SK-N-SH treated with all-trans-retinoic acid at 6 μM for 48 hours (cell line): ENCODE measurements around the gene SDR9C7.

Experiments
- ARNTL ChIP-seq: fragments of 450-650 bp; formaldehyde crosslinking; IDR thresholded peaks from 2 replicates; pipeline ENCODE4 v1.5.0; 2020; ENCODE audit warnings: low read depth, mild to moderate bottlenecking, moderate library complexity, borderline replicate concordance
- BACH2 ChIP-seq: fragments of 250-450 bp; sonication (Bioruptor Pico); IDR thresholded peaks from 2 replicates; pipeline ENCODE4 v1.9.0; 2021; ENCODE audit warnings: mild to moderate bottlenecking, borderline replicate concordance
- CREB5 ChIP-seq: fragments of 250-450 bp; sonication (Bioruptor Pico); IDR thresholded peaks from 2 replicates; pipeline ENCODE4 v1.5.1; 2020; ENCODE audit warnings: low read depth, mild to moderate bottlenecking, moderate library complexity
- CSRNP3 ChIP-seq: fragments of 250-450 bp; sonication (Bioruptor Pico); IDR thresholded peaks from 2 replicates; pipeline ENCODE4 v1.5.1; 2021; ENCODE audit warnings: mild to moderate bottlenecking, moderate library complexity
- ISL1 ChIP-seq: fragments of 250-450 bp; sonication (Bioruptor Pico); IDR thresholded peaks from 2 replicates; pipeline ENCODE4 v2.1.2; 2022; ENCODE audit warnings: mild to moderate bottlenecking, moderate library complexity
- PATZ1 ChIP-seq: fragments of 250-450 bp; sonication (Bioruptor Pico); IDR thresholded peaks from 2 replicates; pipeline ENCODE4 v1.8.0; 2020; ENCODE audit warnings: mild to moderate bottlenecking, moderate library complexity, borderline replicate concordance
- RARB ChIP-seq: fragments of 250-450 bp; sonication (Bioruptor Pico); IDR thresholded peaks from 2 replicates; pipeline ENCODE4 v1.8.0; 2021; ENCODE audit warnings: mild to moderate bottlenecking, moderate library complexity
- TCF4 ChIP-seq: fragments of 250-450 bp; sonication (Bioruptor Pico); IDR thresholded peaks from 2 replicates; pipeline ENCODE4 v1.8.0; 2021; ENCODE audit warnings: mild to moderate bottlenecking, moderate library complexity, borderline replicate concordance
- ZFP3 ChIP-seq: fragments of 250-450 bp; sonication (Bioruptor Pico); IDR thresholded peaks from 2 replicates; pipeline ENCODE4 v1.5.0; 2020; ENCODE audit warnings: mild to moderate bottlenecking, moderate library complexity
- ZFP30 ChIP-seq: fragments of 450-650 bp; formaldehyde crosslinking; IDR thresholded peaks from 2 replicates; pipeline ENCODE4 v1.5.0; 2022; ENCODE audit warnings: mild to moderate bottlenecking, moderate library complexity

GRCh38 chr12:56955631-56956256 is 21.5 kb upstream of the SDR9C7 start:
- TF ChIP-seq CREB5 (CRISPR knock-in tag), result no peak
- TF ChIP-seq ZFP30 (CRISPR knock-in tag), result no peak
- TF ChIP-seq ARNTL (CRISPR knock-in tag), result no peak
- no peak for TF ChIP-seq RARB (CRISPR knock-in tag)
- TF ChIP-seq TCF4 (CRISPR knock-in tag), result no peak
- no peak for TF ChIP-seq ISL1 (CRISPR knock-in tag)
- no peak for TF ChIP-seq CSRNP3 (CRISPR knock-in tag)
- TF ChIP-seq ZFP3 (CRISPR knock-in tag), result no peak
- TF ChIP-seq PATZ1, result no peak
- TF ChIP-seq BACH2 (CRISPR knock-in tag), result no peak
